Activated CD4-positive, alpha-beta T cell treated with anti-CD3 and anti-CD28 coated beads, Interleukin-2, amount 50 U/mL, for 48 hours (primary cell): ENCODE measurements around the gene RHBDD1.
A peak's percentile ranks its signal among the peaks of the same experiment; 100 is the strongest.

ENCODE experiments used
- DNase-seq, 2 experiments: peaks; one replicate each; pipeline ENCODE4 v3.0.0-alpha.2; 2020

The RHBDD1 gene

DNA sequence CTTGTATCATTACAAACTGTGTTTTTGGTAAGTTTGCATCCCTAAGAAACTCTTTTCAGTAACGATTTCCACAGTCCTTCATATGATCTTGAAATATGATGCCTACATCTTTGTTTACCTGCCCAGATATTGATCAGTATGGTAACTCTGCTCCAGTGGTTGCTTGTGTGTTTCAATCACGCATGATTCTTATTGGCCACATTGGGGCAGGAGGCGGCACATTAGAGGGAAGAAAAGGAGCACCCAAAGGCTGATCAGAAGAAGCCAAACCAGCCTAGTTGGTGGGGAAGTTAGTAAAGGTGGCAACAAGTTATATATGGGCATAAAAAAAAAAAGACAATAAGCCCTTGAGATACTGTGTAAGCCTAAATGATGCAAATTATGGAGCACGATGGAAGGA is 158.9 kb downstream of the RHBDD1 start:
- DNase-seq, result no peak

DNA sequence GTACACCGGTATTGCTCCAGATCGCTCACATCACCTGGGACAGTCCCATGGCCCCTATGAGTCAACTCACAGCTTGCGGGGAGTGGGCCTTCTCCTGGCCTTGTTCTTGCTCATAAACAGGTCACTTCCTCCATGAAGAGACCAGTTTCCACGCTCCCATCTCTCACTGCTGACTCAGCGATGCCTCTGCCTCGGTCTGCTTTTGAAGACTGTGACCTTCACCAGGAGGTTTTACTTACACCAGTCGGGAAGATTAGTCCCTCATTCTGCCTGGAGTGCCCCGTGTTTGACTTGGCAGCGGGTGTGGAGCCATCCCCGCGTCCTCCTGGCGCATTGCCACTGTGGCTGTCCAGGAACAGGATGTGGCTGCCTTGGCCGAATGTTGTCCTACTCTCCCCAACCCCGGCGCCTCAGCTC is 159.8 kb downstream of the RHBDD1 start:
- peak; percentile 62 to 74 for DNase-seq

DNA sequence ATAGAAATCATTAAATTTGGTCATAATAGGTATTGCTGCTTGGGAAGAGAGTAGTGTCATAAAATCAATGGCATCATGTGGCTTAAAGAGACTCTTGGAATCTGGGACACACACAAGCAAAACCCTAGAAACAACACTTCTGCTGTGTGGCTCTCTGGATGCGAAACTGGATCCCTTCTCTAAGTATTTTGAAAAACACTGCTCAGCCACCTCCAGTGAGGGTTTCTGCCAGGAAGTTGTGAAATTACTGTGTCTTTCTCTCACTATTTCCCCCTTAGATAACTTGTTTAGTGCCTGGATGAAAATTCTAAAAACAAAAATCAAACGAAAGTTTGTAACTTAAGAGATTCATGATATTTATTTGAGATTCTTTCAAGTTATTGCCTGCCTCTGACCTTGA is 163.8 kb downstream of the RHBDD1 start:
- no peak for DNase-seq

DNA sequence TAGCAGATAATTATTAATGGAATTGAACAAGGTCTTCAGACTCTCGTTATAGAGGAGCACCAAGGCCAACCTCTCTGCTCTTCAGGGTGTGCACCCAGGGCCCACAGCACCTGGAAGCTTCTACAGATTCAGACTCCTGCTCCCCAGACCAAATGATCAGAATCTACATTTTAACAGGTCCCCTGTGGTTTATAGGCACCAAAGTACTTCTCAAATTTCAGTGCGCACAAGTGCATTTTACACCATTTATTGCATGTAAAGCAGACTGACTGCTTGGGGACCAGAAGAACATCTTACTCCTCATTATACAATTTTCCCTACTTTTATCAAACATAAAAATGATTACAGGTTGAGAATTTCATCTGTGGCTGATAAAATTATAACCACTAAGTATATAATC is 164.3 kb downstream of the RHBDD1 start:
- DNase-seq, result no peak

DNA sequence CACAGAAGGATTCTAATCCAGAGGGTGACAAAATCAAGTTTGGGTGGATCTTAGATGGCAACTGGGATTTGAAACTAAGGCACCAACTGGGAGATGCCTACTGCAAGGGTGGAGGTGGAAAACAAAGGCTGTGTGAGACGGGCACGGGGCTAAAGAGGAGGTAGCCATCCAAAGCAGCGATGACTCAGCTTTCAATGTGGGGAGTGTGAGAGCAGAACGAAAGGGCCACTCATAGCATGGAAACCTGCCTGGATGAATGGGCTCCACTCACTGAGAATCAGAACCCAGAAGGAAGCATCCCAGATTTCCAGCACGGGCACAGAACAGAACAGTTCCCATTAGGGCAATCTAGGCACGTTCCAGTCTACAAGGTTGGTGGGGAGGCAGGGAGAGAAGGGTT is 168.6 kb downstream of the RHBDD1 start:
- no peak for DNase-seq

DNA sequence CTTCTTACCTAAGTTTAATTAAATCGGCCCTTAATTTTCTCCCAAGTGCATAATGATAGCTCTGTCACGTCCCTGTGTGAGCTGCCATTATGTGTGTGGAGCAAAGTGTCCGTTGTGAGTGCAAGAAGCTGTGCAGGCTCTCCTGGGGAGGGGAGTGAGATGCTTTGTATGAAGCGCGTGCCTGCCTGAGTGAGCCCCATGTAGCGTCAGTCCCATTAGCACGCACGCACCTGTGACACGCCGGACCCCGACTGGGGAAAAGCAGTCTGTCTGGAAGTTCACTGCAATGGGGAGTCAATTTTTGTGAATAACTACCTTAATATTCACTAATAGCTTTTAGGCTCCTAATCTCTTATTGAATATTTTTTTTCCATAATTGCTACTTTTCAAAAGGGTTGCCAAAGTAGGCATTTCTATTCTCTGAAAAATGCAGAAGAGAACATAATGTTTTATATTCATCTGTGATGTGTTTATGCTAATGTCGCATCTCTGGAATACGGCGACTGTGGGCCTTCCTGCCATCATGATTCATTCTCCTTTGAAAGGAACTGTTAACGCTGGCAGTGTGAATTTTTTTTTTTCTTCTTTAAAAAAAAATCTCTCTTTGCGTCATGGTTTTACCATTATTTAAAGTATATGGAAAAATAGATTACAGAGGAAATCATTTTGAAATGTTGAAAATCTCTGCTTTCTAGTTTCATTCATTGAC is 170.5 kb downstream of the RHBDD1 start:
- no peak for DNase-seq

DNA sequence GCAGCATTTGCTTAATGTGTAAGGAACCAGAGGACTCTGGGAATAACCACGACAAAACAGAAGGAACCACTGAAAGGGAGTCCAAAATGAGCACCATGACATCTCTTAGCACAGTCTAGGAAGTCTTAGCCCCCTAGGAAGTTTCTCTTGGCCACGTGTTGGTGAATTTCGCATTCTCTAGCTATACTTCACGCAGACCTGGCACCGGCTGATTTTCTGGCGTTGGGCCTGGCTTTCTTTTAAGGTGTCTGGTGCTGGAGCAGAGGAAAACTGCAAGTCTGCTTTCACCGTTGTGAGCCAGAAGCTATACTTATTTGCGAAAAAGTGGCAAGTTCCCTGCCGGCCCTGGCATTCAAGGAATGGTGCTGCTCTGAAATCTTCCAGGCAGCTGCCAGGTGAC is 171.3 kb downstream of the RHBDD1 start:
- DNase-seq, result no peak

DNA sequence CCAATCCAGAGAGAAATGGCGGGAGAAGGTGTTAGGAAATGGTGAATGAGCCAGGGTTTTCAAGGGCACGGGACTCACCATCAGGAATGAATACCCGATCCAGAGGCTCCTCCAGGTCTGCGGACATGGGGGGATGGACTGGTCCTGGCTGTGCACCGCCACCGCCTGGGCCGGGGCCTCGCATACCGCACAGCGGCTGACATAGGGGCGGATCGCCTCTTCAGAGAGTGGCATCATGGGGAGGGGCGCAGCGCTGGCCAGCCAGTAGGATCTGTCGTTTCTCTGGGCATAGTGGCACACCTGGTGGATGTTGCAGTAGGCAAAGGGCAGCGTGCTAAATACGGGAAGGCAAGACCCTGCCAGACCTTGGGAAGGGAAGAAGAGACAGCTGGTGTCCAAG is 172.1 kb downstream of the RHBDD1 start:
- no peak for DNase-seq

DNA sequence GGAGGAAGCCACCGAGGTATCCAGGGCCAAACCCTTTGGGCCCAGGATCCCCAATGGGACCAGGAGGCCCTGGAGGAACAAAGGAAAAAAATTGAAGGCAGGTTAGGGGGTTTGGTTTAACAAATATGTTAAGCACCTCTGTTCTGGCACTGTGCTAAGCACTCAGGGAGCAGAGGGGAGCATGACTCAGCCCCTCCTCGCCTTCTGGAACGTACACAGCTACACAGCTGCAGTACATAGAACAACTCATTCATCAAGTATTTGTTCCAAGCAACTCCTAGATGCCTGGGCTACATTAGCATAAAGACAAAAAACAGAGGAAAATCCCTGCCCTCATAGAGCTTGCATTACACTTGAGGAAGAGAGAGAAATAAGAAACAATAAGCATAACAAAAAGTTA is 174.6 kb downstream of the RHBDD1 start:
- DNase-seq, result no peak

DNA sequence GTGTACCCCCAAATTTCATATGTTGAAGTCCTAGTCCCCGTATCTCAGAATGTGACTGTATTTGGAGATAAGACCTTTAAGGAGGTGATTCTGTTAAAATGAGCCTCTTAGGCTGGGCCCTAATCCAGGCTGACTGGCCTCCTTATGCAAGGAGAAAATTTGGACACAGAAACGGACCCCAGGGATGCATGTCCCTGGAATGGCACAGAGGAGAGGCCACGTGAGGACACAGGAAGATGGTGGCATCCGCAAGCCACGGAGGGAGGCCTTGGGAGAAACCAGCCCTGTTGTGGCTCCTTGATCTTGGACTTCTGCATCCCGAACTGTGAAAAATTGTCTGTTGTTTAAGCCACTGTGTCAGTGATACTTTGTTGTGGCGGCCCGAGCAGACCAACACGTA is 177.5 kb downstream of the RHBDD1 start:
- DNase-seq, result no peak

DNA sequence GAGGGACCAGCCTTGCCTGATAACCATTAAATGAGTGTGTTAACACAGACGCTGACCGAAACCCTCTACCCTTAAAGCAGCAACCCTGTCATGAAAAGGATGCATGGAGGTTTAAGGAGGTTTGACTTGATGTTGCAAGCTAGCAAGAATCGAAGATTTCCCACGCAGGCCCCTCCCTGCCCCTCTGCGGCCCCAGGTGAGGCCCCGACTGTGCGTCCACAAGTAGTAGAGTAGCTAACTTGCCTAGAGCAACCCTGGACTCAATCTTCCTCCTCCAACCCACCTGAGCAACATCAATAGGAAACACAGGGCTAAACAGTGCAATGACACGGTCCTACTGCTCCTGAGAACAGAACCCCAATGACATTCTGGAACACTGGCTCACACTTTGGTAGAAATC is 178.0 kb downstream of the RHBDD1 start:
- DNase-seq, result no peak

DNA sequence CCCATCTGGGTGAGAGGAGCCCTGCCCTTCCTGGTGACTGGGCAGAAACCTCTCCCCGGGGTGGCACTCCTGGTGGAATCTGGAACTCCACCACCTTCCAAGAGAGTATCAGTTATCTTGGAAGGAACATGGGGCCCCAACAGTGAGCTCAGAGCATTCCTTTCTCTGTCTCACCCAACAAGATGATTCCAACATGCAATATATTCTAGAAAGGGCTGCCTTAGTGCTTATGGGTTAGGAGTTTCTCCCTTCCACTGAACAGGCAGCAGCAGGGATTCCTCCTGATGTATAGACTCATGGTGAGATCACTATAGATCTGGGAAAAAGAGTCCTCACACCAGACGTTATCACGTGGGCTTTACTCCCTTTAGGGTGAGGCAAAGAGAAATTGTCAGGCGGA is 181.0 kb downstream of the RHBDD1 start:
- no peak for DNase-seq

DNA sequence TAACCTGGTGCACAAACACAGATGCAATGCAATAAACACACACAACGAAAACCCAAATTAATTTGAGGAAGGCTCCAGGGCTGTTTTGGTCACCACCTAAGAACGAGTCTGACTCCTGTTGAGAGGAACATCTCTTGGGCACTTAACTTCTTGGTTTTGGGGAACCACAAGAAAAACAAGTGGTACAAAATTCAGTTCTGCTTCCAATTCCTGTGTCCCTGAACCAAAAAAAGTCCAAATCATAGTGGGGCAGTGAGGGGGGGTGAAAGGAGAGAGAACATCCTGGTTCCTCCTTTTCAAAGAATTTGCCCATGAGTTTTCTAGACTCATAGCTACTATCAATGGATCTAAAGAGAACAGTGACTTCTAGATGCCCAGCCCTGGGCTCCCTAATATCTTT is 184.6 kb downstream of the RHBDD1 start:
- no peak for DNase-seq

DNA sequence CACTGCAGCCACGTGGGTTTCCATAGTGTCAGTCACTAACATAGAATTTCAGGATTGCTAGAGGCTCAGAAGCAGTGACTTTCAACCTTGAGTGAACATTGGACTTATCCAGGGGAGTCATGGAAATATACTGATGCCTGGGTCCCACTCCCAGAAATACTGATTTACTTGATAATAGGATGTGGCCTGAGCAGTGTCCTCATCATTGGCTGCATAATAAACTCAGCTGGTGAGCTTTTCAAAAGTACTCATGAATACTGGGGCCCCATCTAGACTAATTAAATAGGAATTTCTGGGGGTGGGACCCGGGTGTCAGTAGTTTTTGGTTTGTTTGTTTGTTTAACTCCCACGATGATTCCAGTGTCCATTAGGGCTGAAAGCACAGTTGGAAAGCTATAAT is 186.8 kb downstream of the RHBDD1 start:
- no peak for DNase-seq

DNA sequence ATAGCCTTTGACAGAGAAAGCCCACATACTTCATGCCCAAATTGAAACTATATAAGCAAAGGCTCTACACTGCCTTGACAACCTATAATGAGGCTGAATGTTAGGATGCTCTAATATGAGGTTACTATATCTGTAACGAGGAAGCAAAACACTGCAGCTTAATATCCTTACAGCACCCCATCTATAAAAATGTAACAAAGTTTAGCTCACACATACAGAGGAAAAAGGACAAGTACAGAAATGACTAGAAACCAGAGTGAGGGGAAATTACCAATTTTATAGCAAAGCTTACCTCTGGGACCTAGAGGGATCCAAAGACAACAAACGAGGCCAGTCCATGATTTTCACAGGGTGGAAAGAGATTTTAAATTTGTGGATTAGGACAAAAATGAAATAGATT is 189.7 kb downstream of the RHBDD1 start:
- DNase-seq, result no peak

DNA sequence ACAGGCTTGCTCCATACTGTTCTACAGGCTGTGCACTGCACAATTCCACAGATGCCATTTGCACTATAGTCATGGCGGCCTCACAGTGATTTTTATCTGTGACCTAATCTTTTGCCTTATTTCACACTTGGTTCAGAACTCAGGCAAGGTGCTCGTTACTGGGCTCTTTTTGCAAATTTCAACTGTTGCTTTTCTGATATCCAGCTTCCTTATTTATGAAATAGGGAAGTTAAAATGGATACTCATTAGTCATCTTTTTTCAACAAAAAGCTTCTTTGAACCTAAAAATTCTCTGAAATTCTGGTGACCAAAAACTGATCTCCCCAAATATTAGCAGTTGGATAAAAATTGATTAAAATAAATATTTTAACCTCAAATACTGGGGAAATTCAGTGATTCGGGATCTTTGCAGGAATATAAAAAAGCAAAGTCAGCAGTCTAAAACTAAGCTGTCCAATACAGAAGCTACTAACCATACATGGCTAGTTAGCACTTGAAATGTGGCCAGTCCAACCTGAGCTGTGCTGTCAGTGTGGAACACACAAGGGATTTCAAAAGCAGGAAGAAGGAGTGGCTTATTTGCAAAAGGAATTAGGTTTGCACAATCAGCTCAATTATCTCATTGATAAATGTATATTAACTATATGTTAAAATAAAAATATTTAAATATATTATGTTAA is 193.7 kb downstream of the RHBDD1 start:
- DNase-seq, result no peak

DNA sequence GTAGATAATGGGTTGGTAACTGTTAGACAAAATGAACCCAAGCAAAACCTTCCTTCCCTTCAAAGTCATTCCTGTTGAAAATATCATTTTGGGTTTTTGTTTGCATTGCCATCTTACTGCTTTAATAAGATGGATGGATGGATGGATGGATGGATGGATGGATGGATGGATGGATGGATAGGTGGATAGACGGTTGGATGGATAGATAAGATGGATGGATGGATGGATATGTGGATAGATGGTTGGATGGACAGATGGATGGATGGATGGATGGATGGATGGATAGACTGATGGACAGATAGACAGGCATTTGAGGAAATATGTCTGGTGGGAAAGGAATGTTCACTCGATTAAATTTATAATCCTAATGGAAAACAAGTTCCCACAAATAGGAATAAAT is 194.9 kb downstream of the RHBDD1 start:
- no peak for DNase-seq

DNA sequence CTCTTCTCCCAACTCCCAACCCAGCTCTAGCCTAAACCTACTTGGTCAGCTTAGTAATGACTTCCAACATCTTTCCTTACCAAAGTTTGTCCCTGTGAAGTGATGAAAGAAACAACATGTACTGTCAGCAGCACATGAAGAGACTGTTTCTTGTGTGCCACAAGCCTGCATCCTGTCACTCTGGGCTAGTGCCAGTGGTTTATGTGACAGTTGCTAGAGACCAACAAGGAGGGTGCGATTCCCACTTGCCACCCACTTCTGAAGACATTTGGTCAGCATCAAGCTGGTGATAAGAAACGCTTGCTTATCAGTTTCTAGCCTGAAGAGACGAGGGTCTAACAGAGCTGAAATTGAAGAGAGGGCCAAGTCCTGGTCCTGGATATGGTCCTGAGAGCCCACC is 195.5 kb downstream of the RHBDD1 start:
- no peak for DNase-seq

DNA sequence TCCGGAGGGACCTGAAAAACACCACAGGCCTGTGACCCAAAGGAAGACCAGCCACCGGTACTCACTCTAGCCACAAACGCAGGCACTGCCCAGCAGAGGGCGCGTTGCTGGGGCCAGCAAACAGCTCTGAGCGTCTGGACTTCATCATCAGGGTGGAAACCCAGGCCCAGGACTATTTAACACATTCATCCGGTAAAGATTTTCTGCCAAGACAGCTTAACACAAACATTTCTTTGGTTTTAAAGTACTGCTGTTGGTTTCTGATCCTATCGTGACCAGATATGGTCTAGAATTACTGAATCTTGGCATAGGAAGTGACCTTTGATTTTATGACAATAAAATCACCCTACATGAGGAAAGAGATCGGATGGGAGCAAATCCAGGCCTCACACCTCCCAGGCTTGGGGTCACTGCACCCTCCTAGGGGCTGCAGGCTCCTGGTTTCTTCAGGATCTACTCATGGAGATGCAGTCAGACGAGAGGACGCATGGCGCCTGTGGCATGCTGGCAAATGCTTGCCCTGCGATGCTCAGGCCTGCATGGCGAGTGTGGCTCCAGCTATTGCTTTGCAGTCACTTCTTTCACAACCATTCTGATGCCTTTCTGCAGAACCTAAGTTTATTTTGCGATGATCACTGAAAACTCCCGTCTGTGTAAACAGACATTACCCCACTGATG is 197.8 kb downstream of the RHBDD1 start:
- peak; percentile 39 to 50 for DNase-seq

DNA sequence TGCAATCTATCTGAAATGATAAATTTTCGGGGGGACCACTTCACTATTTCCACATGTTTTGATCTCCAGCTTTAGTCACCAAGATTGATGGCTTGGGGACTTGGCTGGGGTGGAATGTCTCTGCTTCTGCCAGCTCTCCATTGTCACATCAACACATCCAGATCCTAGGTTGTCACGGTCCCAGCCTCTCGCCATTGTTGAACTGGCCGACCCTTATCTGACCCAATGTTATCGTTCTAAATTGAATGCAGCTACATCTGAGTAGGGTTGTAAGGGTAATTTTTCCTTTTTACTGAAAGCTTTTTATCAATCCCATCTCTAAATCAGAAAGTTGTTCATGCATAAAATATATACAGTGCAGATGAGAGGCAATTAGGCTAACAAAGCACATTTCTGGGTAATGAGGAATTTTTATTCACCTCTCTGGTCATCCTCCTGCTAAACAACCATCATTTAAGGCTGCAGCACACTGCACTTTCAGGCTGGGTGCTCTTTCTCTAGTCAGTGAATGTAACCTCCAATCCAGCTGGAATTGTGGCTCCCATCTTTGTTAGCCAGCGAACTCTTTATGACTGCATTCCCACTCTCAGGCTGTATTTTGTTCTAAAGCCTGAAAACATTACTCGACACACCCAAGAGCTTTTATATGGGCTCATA is 200.0 kb downstream of the RHBDD1 start:
- no peak for DNase-seq

DNA sequence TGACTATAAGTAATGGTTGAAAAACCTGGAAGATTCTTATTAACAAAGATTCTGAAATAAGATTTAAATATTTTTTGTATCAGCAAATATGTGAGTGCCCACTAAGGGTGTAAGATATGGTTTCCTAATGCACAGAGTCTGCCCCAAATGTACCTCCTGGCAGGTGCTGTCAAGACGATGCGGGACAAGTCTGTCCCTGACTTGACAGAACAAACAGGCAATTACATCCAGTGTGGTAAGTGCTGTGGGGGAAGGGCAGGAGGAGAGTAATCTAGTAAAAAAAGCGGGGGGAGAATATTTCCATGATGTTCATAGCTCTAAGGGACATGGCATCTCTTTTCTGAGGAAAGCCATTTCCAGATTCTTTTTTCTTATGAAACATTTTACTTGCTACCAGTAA is 200.7 kb downstream of the RHBDD1 start:
- DNase-seq, result no peak

DNA sequence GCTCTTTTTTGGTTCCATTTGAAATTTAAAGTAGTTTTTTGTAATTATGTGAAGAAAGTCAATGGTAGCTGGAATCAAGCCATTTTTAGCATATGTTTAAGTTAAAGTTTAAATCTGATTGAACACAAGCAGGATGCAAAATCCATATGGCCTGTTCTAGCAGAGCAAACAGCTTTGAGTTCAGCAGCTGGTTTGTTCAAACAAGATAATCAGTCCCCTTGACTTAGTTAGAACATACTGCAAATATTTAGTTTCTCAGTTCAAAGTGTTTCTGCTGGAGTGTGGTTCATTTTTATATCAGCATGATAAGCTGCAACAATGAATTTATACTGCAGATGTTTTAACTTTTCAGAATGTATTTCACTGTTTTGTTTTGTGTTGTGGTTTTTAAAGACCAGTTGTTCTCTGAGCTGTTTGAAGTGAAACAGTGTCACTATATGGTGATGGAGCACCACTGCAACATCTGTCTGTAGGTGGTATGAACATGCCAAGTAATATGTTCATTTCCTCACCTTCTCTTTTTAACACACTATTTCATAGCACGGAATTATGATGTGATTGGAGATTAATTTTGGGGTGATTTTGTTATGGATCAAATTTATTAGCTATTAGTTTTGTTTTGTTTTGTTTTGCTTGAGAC is 202.8 kb downstream of the RHBDD1 start:
- DNase-seq, result no peak

DNA sequence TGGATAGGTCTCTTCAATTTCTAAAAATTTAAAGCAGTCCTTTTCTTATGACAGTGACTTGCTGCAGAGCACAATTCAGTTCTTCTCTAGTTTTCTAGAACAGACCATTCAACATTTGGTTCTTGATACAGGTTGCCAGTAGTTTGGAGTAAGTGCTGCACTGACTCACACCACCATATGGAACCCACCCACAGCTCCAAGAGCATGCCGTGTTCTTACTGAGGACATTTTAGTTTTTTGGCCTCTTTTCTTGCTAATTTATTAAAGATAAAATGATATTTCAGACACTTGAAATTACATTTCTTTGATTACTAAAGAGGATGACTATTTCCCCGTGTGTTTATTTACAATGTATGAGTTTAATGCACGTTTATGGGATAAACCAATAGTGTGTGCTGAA is 208.1 kb downstream of the RHBDD1 start:
- DNase-seq, result no peak
